NAMALWA (cell line): ENCODE results near the gene APOB.

Experiments
- DNase-seq: peaks from one replicate; pipeline ENCODE4 v3.0.0-alpha.2; 2015; ENCODE audit warnings: low spot score

Gene APOB, protein sequence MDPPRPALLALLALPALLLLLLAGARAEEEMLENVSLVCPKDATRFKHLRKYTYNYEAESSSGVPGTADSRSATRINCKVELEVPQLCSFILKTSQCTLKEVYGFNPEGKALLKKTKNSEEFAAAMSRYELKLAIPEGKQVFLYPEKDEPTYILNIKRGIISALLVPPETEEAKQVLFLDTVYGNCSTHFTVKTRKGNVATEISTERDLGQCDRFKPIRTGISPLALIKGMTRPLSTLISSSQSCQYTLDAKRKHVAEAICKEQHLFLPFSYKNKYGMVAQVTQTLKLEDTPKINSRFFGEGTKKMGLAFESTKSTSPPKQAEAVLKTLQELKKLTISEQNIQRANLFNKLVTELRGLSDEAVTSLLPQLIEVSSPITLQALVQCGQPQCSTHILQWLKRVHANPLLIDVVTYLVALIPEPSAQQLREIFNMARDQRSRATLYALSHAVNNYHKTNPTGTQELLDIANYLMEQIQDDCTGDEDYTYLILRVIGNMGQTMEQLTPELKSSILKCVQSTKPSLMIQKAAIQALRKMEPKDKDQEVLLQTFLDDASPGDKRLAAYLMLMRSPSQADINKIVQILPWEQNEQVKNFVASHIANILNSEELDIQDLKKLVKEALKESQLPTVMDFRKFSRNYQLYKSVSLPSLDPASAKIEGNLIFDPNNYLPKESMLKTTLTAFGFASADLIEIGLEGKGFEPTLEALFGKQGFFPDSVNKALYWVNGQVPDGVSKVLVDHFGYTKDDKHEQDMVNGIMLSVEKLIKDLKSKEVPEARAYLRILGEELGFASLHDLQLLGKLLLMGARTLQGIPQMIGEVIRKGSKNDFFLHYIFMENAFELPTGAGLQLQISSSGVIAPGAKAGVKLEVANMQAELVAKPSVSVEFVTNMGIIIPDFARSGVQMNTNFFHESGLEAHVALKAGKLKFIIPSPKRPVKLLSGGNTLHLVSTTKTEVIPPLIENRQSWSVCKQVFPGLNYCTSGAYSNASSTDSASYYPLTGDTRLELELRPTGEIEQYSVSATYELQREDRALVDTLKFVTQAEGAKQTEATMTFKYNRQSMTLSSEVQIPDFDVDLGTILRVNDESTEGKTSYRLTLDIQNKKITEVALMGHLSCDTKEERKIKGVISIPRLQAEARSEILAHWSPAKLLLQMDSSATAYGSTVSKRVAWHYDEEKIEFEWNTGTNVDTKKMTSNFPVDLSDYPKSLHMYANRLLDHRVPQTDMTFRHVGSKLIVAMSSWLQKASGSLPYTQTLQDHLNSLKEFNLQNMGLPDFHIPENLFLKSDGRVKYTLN (N-terminal part only)

DNA sequence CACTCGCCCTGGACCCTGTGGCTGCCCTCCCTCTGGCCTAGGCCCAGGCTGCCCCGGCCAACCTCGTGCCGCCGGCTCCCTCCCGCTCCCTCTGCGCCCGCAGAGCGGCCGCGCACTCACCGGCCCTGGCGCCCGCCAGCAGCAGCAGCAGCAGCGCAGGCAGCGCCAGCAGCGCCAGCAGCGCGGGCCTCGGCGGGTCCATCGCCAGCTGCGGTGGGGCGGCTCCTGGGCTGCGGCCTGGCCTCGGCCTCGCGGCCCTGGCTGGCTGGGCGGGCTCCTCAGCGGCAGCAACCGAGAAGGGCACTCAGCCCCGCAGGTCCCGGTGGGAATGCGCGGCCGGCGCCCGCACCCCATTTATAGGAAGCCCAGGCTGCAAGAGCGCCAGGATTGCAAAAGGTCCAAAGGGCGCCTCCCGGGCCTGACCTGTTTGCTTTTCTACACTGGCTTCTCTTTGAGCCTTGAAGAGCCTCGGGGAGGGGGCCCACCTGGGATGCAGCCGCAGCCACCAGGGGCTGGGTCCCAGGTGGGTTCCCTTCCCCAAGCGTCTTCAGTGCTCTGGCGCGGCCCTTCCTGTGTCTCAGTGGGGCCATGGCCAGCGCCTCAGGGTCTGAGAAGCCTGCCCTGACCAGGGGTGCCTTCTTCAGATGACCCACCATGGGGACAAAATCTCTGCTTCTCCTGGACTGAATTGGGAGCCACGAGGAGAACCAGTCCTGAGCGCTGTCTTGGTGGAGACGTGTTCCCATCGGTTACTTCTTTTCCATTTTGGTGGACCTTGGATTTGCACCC is at the start of gene APOB:
APOB (minus strand) TSS at position 330 of the 789 bp plus-strand sequence; CDS start at position 202, 128 bp downstream.
- no peak for DNase-seq

DNA sequence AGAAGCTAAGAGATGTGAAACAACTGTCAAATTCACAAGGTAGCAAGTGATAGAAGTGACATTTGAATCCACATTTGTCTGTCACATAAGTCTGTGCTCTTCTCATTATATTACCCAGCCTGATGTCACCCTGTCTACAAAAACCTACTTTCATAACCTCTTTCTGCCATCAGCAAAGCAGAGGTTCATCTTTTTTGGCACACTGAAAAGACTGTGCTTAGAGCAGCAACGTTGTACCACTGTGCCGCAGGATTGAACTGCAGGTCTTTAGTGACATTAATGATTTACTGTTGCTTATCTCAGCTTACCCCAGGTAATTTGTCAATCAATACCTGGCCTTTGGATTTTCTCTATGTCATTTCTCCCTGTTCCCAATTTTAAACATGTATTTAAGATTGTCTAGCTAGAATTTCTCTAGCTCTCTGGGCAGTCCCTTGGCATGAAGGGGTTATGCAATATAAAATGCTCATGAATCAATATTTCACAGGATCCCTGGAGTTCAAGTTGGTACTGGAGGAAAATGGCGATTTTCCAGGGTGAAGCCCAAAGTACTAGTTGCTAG is 48.5 kb upstream of the APOB start:
- DNase-seq: no peak

DNA sequence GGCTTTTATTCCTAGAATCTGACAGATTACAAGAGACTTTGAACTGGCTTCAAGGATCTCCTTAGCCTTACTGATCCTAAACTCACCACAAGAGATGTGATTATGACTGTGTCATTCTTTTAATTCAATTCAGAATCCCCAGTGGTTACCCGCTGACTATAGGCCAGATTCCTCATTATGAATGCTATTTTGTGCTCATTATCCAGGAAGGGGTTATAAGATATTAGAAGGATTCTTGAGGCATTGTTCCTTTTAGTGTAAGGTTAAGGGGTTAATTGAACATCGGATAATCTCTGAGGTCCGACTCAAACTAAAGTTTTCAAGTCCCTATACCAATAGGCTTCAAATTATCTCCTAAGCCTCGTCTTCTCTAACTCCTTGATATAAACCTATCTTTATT is 40.5 kb upstream of the APOB start:
- no peak for DNase-seq

DNA sequence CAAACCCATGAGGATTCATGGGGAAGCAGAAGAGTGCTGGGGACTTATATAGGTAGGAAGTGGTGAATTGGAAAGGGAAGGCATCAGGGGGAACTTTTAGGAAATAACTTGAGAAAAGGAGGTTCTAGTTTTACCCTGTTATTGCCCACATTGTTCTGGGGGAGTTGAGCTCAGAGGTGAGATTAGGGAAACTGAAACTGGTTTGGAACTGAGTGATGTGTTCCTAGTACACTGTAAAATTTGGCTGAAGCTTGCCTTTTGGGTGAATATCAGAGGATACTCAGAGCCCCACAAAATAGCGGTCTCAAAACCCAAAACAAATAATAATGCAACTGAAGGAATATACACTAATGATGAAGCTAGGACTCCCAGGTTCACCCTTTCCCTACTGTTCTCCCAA is 39.6 kb upstream of the APOB start:
- DNase-seq: no peak

DNA sequence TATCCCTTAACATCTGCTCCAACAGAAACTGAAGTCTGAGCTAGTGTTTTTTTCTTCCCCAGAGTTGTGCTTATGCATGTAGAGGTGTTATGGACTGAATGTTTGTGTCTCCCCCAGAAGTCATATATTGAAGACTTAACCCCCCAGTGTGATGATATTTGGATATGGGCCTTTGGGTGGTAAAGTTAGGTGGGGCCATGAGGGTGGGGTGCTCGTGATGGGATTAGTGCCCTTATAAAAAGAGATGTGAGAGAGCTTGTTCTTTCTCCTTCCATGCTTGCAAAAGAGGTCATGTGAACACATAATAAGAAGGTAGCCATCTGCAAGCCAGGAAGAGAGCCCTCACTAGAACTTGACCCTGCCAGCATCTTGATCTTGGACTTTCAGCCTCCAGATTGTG is 34.4 kb upstream of the APOB start:
- DNase-seq: no peak

DNA sequence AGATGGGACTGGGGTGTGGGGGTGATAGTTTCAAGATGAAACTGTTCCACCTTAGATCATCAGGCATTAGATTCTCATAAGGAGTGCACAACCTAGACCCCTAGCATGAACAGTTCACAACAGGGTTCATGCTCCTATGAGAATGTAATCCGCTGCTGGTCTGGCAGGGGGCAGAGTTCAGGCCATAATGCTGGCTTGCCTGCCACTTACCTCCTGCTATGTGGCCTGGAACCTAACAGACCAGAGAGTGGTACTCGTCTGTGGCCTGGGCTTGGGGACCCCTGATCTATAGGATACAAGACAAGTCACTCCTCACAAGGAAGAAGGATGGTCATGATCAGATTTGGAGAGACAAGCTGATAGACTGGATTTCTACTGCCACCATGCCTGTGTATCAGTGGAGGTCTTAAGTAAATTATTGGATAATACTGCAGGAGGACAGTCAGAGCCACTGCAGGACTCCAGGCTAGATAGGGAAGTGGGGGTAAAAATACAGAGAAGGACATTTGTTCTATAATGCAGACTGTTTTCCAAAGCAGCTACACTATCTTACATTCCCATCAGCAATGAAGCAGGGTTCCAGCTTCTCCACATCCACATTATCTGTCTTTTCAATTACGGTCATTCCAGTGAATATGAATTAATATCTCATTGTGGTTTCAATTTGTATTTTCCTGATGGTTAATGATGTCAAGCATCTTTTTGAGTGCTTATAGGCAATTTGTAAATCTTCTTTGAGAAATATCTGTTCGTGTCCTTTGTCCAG is 28.8 kb upstream of the APOB start:
- peak; percentile 2 for DNase-seq

DNA sequence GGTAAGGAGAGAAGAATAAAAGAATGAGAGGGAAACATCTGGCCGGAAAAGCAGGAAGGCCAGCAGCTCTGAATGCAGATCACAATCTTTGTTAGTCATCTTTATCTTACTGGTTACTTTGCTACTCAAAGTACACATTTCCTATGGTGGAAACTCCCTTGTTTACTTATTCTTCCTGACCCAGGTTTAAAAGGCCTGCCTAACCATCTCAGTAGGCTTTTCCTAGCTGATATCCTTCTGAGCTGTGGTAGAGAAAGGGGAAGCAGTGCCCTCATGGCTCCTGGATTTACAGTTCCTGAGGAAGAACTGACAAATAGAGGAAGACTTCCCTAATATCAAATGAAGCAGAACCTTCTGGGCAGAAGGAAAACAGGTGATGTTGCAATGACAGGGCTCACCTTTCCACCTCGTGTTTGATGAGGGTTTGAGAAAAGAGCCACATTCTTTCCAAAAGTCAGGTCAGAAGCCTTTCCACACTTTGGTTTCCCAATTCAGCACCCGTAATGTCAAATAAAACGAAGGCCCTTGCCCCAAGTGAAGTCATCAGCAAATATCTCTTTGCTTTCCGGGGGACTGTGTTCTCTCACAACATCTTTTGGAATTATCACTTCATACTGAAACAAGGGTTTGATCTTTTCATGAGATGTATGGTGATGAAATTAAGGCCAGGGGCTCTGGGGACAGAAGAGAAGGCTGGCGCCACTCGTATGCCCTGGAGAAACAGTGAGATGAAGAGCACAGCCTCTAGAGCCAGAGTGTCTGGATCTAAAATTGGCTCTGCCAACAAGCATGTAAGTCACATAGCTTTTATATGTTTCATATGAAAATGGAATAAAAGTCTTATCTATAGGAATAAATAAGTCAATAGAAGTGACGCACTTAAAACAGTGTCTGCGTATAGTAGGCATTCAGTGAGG is 26.7 kb upstream of the APOB start:
- no peak for DNase-seq

DNA sequence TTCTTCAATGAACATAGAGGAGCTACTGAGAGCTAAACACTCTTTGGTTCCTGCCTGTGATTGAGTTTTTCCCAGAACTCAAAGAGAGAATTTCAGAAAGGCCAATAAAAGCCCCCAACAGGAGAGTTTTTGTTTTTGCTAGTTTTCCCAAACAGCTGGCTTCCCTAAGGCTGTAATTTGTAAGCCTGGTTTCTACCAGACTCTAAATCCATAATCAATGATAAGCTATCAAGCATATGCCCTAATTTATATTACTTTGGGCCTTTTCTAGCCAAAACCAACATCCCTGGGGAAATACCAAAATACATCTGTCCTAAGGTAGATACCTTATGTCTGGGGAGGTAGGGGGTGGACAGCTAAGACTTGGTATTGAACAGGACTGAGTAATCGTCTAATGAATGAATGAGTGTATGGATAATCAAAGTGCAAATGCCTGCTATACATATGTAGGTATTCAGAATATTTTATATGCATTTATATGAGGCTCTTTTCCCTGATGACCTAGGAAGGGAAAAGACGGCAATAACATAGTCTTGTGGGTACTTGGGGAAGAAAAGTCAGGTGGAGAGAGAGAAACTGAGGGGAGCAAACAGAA is 26.0 kb upstream of the APOB start:
- DNase-seq: no peak

DNA sequence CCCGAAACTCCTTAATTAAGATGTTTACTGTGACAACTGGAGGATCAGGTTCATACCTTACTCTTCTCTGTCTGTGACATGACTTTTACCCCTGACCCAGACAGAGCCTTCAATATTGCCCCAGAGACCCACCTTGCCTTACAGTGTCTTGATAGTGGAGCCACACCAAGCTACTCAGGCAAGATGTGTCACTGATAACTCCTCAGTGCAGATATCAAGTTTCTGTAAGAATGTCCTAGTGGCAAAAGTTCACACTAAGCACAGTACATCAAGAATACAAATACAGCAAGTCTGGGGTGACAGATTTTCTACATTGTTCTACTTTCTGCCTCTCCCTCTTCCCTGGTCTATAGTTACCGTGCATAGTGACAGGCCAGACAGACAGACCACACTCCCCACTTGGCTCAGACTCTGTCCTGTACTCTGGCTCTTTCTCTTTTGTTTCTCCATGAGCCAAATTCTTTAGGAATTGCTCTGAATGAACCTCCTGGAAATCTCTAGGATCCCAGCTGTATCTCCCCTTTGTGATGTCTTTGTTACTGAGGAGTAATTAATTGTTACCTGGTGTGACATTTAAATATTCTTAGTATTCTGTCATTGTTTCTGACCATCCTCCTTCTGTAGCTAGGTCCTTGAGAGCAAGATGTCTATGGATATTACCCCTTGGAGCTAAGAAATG is 24.1 kb upstream of the APOB start:
- DNase-seq: no peak

DNA sequence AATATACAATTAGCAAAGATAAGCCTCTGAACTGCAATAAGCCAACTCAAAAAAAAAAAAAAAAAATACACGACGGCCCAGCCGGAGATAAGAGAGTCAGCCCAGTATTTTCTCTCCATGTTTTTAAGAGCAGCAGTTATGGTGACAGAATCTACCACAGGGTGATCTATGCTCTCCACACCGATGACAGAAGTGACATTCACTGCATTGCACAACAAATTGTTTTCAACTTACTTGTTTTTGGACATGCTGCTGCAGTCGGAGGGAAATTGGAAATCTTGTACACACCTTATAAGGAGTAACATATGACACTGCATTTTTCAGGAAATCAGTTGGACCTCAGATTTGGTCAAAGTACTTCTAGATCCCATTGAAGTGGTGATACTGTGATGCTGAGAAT is 23.3 kb upstream of the APOB start:
- DNase-seq: no peak

DNA sequence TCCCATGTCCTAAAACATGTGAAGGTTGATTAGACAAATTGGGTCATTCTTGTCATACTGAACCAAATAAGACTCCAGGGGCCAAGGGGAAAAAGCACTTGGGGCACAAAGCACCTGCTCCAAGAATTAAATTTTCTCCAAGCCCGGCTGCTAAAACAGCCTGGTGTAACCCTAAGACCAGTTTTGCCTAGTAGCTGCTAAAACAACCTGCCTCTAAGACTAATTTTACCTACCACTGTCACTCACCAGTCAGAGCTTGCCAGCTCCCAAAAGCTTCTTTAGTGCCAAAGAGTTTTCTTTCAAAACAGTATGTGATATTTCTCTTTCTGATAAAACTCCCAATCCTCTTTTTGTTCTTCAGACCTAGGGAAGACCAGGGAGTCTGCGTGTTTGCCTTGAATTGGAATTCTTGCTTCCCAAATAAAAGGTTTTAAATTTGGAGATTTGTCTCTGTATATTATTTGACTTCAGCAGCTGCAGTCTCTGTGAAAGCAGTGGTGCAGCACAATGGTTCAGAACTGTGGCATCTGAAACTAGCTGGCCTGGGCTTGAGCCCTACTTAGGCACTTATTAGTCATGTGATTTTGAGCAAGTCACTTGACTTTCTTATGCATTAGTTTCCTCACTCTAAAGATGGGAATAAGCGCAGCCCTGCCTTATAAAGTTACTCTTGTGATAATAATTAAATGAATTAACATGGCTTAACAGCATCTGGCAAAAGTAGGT is 16.2 kb upstream of the APOB start:
- DNase-seq: no peak

DNA sequence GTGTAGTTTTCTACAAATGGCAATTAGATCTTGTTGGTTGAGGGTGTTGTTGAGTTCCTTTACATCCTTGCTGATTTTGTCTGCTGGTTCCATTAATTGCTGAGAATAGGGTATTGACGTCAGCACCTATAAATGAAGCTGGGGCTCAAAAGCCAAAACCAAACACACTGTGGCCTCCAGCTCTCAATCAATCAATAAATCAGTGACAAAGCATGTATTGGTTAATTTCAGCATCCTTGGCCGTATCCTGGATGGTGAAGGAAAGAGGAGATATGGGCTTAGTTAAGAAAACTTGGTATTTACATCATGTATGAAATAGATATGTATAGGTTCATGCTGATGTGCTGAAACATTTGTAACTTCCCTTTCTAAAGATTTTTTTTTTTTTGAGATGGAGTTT is 13.2 kb upstream of the APOB start:
- no peak for DNase-seq

DNA sequence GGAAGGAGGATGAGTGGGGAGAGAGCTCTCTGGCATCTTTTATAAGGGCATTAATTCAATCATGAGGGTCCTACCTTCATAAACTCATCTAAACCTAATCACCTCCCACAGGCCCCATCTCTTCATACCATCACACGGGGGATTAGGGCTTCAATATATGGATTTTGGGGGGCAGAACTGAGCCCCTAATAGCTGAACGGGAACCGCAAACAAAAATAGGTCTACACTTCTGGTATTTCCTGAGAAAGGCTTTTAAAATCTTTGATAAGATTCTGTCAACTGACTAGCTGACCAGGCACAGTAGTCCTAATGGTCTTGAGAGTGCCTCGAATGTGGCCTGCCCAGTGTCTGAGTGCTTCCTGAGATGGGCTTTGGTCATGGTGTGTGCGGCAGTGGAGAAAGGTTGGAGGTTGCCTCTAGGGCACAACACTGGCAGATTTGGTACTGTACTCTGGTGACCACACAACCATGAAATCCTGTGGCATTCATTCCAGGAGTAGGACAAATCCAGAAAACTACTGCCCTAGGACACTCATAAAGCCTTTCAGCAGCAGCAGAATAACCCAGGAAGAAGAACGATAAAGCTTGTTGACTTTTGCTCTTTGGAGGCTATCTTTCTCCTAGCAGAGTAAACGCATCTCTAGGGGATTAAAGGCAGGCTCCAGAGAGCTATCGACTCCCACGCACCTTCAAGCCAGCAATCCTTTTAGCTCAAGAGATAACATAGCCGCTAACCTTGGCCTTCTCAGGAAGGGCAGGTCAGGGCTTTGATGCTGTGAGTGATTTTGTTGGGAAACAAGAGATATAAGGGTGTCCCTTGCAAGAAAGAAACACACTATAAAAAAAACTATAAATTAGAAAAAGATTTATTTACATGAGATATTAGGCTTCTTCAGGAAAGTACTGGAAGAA is 12.3 kb upstream of the APOB start:
- DNase-seq: no peak

DNA sequence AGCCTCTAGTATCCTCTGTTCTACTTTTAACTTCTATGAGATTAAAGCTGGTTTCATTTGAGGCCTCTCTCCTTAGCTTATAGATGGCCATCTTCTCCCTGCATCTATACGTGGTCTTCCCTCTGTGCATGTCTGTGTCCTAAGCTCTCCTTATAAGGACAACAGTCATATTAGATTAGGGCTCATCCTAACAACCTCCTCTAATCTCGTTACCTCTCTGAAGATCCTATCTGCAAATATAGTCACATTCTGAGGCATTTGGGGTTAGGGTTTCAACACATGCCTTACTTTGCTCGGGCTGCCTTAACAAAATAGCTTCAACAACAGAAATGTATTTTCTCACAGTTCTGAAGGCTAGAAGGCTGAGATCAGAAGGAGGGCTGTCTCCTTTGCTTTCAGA is 11.6 kb upstream of the APOB start:
- no peak for DNase-seq

DNA sequence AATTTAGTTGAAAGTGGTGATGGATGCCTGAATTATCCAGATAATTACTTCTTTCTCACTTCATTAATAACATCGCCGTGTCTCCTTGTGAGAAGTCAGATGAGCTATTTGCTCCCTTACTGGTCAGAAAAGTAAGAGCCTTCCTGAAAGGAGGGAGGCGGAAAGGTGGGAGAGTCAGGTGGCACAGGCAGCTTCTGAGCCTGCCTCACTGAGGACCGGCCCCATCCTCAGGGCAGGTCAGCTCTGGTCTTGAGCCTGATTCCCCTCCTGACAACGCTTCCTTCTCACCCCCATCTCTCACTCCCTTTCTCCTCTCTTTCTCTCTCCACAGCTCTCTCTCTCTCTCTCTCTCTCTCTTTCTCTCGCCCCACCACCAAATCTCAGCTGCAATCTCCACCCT is 10.1 kb upstream of the APOB start:
- no peak for DNase-seq

DNA sequence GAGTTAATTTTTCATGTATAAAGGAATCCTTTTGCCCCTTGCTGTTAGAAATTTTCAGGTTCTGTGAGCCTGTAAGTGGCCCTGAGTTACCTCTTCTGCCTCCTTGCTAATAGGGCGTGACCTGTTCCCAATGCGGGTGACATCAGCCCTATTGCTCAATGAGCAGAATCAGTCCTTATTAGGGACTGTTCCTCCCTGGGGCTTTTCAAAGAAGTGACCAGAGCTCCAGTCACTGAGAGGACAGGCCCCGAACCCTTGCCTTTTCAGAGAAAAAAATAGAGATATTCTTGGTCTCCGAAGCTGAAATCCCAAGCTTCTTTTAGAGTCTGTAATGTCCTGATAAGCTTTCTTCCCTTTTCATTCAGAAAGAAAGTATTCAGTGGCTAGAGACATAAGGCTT is 8.2 kb upstream of the APOB start:
- no peak for DNase-seq

DNA sequence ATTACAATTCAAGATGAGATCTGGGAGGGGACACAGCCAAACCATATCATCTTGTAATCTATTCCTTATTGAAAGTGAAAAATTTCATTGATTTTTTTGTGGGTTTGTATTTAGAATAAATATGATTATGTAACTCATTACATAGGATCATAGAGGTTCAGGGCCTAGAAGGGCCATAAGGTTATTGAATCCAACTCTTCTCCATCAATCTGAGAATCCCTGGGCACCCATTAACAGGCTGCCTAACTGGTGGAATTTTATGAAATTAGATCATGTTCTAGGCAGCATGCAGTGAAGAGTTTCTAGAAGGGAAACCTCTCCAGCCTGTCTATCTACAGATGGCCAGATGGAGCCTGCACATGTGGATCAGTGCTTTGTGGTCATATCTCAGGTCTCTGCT is 6.3 kb upstream of the APOB start:
- no peak for DNase-seq
